HEK293 (cell line): Measurements from ENCODE around the gene SYNGAP1.

Experiments
- CTCF ChIA-PET: fragments of 350-600 bp; formaldehyde crosslinking; extraction: SDS; loops from one replicate; lab custom pipeline; 2021; ENCODE audit warnings: antibody characterized with exemption; lab: Yijun Ruan, JAX
- POLR2A ChIA-PET: fragments of 300-600 bp; formaldehyde crosslinking; extraction: SDS; loops from one replicate; lab custom pipeline; 2020; ENCODE audit warnings: antibody characterized with exemption, inconsistent platforms; lab: Yijun Ruan, JAX
- H3K27ac ChIP-seq: fragments of 200-500 bp; sonication (Bioruptor generic); 2 replicates; pipeline ENCODE4 v1.5.1; 2014; ENCODE audit warnings: low read depth, low read length, control low read depth, inconsistent platforms; ENCODE audit errors: extremely low read depth
- H3K36me3 ChIP-seq, 2 experiments: fragments of 200-500 bp in 1 of 2; sonication (Bioruptor generic) in 1 of 2; 1 replicate in 1 of 2; 2 replicates in 1 of 2; pipeline ENCODE4 v1.5.1; 2014 to 2017; ENCODE audit warnings: inconsistent platforms in 2 of 2, low read length in 2 of 2; ENCODE audit not compliant: control insufficient read depth in 2 of 2, insufficient read depth in 1 of 2
- H3K4me1 ChIP-seq: fragments of 200-500 bp; sonication (Bioruptor generic); 2 replicates; pipeline ENCODE4 v1.5.1; 2014; ENCODE audit warnings: mild to moderate bottlenecking, low read length, inconsistent platforms; ENCODE audit not compliant: control insufficient read depth, insufficient read depth
- H3K4me3 ChIP-seq: 2 replicates; pipeline ENCODE4 v1.5.1; 2011; ENCODE audit warnings: low read depth, mild to moderate bottlenecking, control low read depth, low read length, moderate library complexity
- H3K9me3 ChIP-seq: fragments of 200-500 bp; sonication (Bioruptor generic); 2 replicates; pipeline ENCODE4 v1.5.1; 2014; ENCODE audit warnings: low read depth, low read length, inconsistent platforms; ENCODE audit not compliant: control insufficient read depth, insufficient read depth
- OVOL3 ChIP-seq: fragments of 450-650 bp; formaldehyde crosslinking; IDR thresholded peaks from 2 replicates; pipeline ENCODE4 v1.5.1; 2016; ENCODE audit warnings: missing biosample characterization, missing genetic modification characterization
- SP7 ChIP-seq: fragments of 450-650 bp; formaldehyde crosslinking; IDR thresholded peaks from 2 replicates; pipeline ENCODE4 v1.5.1; 2016; ENCODE audit warnings: missing biosample characterization, missing genetic modification characterization
- ZBTB6 ChIP-seq: fragments of 450-650 bp; formaldehyde crosslinking; IDR thresholded peaks from 2 replicates; pipeline ENCODE4 v1.5.1; 2017; ENCODE audit warnings: missing biosample characterization, missing genetic modification characterization
- ZNF626 ChIP-seq: fragments of 450-650 bp; sonication (Bioruptor Pico); formaldehyde crosslinking; IDR thresholded peaks from 2 replicates; pipeline ENCODE4 v1.5.1; 2018; ENCODE audit warnings: missing biosample characterization, missing genetic modification characterization, inconsistent platforms
- ZXDB ChIP-seq: fragments of 450-650 bp; formaldehyde crosslinking; IDR thresholded peaks from 2 replicates; pipeline ENCODE4 v1.5.1; 2016; ENCODE audit warnings: missing biosample characterization, missing genetic modification characterization
- TF ChIP-seq, protein P1 (sequence below): fragments of 450-650 bp; formaldehyde crosslinking; IDR thresholded peaks from 2 replicates; pipeline ENCODE4 v1.5.1; 2016; ENCODE audit warnings: missing biosample characterization, missing genetic modification characterization

The SYNGAP1 gene

GRCh38 chr6:33502486-33502885 lies 82.6 kb downstream of the SYNGAP1 start (continued):
- TF ChIP-seq ZBTB6 (tag by site-specific recombination) (no peak), SP7 (tag by site-specific recombination) (no peak), ZNF626 (no peak), ZXDB (tag by site-specific recombination) (no peak)

DNA sequence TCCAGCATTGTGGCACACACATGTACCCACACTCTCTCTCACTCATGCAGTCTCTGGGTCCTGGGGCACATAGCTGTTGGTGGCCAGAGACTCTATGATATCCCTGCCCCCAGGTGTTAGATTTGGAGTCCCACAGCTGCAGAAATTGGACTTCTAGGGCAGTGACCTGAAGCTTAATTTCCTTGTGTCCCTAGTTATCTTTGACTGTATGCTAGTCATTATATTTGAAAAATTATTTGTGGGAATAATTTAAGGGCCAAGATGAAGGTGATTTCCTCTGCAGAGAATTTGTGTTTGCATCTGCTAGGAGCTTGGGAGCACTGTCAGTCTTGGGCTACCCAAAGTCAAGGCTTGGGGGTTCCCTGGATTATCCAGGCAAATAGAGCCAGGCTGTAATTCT lies 84.6 kb downstream of the SYNGAP1 start:
- TF ChIP-seq OVOL3 (tag by site-specific recombination): no peak
- TF ChIP-seq, protein P1, sequence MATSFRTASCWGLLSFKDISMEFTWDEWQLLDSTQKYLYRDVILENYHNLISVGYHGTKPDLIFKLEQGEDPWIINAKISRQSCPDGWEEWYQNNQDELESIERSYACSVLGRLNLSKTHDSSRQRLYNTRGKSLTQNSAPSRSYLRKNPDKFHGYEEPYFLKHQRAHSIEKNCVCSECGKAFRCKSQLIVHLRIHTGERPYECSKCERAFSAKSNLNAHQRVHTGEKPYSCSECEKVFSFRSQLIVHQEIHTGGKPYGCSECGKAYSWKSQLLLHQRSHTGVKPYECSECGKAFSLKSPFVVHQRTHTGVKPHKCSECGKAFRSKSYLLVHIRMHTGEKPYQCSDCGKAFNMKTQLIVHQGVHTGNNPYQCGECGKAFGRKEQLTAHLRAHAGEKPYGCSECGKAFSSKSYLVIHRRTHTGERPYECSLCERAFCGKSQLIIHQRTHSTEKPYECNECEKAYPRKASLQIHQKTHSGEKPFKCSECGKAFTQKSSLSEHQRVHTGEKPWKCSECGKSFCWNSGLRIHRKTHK (tag by site-specific recombination): peak; percentile 91
- H3K4me3 ChIP-seq: no peak overlapping the region
- no peak overlapping the region for H3K27ac ChIP-seq
- no peaks in the 10 kb centered on the region for H3K9me3 ChIP-seq
- CTCF ChIA-PET: interaction anchor here (0.8 to 1.1 kb wide), 3 partner anchors 9 to 196 kb away, joined by 3 to 4 read pairs (median 3); no protein-coding TSS in a partner anchor
- H3K4me1 ChIP-seq: no peaks in the 10 kb centered on the region
- H3K36me3 ChIP-seq: no peaks in the 10 kb centered on the region
- POLR2A ChIA-PET: no interaction called here
